GM19023 (cell line): ENCODE data around the gene GRB14.
"Not testable (repeated sequence)": the region's sequence is repeated elsewhere in the genome, so short reads cannot be mapped to it uniquely, and the experiment has no call there.

Experiments used
- ATAC-seq: cut with Tn5 transposase; IDR thresholded peaks from one replicate; pipeline ENCODE4 v1.9.1; 2021; ENCODE audit warnings: mild to moderate bottlenecking, moderate library complexity; ENCODE audit not compliant: unreplicated experiment

GRB14 gene

DNA sequence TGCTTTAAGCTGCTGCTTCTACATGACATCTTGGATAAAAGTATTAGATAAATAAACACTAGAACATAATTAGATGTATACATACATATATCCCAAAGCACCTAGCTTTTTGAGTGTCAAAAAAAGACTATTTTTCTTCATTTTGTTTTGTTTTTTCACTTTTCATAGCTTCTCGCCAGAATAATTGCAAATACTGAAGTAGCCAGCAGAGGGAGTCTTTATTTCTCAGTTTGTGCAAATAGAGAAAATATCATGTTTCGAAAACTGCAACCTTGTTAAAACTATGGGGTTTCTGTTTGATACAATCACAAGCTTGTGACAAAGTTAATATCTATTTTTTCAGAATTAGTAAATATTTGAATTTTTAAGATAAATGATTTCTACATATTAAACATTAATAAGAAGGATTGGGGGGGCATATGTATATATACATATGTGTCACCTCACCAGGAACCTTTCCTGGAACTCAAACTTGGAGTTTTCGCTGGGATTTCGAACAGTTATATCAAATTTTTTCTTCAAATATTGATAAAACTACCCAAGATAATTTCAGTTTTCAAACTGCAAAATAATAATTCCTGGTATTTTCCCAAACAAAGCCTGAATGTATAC is 61.0 kb downstream of the GRB14 start:
- no peak for ATAC-seq

DNA sequence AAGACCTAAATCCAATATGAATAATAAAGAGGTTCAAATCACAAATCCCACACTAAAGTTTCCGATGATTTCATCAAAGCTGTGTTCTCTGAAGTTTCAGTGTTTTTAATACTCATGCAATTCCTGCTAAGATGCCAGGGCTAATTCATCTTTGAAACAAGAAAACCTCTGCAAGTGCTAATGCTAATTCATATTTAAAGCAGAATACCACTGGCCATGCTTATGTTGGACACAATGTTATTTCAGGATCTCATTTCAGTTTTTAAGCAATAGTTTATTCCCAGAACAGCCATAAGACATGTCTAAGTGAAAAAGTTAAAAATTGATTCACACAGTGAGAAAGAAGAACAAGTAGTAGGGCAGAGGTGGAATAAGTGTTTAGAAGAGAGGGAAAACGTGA is 62.8 kb downstream of the GRB14 start:
- ATAC-seq, result no peak

DNA sequence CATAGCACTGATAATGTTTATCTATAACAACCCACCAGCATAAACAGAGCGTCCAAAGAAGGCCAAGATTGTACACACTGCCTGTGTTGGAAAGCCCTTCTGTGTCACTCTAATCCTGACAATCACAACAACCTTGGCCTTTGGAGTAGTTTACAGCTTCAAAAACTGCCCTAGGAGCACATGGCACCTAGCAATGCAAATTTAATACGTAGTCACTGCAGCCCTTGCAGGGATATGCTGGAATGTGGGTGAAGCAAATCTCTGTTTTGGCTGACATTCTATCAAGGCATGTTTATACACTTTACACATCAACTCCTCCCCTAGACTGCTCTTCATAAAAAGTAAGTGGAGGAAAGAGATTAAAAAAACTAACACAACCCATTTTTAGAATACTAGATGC is 66.8 kb downstream of the GRB14 start:
- no peak for ATAC-seq

DNA sequence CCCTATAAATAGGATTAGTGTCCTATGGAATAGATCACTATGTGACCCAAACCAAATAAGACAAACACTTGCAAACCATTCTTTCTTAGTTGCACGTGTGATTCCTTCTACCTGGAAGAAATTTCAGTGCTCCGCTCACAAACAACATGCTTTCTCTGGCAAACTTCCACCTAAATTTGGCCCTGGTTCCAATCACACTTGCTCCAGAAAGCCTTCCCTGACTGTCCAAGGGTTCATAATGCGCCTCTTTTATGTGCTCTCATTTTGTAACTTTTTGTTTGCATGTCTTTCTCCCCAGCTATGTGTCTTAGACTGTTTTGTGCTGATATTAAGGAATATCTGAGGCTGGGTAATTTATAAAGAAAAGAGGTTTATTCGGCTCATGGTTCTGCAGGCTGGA is 69.8 kb downstream of the GRB14 start:
- ATAC-seq, result no peak

DNA sequence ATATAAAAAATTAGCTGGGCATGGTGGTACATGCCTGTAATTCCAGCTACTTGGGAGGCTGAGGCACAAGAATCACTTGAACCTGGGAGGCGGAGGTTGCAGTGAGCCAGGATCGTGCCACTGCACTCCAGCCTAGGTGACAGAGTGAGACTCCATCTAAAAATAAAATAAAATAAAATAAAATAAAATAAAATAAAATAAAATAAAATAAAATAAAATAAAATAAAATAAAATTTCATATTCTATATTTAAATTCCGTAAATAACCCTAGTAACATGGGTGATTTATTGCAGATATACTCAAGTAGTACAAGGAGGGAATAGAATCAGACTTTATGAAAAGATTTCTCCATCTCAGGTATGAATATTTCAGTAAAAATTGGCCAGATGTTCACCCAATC is 71.6 kb downstream of the GRB14 start:
- ATAC-seq, result not testable (repeated sequence)

DNA sequence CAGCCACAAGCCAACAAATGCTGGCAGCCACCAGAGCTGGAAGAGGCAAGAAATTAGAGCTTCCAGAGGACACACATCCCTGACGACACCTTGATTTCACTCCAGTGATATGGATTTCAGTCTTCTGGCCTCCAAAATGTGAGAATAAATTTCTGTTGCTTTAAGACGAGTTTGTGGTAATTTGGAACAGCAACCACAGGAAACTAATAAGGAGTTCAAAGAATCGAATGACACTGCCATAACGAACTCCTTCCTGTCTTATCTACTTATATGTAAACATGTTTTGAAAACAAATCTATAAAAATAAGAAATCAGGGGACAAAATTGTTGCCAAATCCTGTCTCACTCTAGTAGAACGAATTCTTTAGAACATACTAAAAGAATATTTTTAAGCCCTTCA is 75.8 kb downstream of the GRB14 start:
- ATAC-seq, result no peak

DNA sequence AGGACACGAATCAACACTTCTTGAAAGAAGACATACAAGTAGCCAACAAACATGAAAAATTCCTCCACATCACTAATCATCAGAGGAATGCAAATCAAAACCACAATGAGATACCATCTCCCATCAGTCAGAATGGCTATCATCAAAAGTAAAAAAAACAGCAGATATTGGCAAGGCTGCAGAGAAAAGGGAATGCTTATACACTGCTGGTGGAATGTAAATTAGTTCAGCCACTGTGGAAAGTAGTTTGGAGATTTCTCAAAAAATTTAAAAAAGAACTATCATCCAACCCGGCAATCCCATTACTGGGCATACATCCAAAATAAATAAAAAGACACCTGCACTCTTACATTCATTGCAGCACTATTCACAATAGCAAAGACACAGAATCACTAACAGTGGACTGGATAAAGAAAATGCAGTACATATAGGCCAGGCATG is 78.7 kb downstream of the GRB14 start:
- no peak for ATAC-seq

DNA sequence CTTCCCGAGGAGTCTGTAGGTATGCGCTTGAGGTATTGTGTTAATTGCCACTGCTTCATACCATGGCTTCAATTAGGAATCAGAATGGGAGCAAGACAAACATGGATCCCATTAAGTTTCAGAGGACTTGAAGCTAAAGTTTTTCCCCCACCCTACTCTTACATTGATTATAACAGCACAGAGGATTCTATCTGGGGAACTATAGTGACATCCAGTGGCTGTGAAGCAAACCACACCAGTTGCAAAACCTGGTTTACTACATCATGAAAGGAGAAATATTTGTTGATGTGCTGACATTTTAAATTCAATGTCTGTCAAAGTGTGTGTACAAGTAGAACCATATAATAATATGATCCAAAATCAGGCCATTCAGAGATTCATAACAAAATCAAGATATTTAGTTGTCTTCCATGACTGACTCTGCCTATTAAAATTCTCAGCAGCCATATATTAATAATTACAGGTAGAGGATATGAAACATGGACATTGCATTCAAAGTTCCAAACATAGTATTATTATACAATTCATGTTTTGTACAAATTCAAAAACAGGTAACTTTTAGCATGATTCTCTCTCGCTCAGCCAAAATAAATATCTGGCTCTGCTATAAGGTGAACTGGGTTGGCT is 82.9 kb downstream of the GRB14 start:
- no peak for ATAC-seq

DNA sequence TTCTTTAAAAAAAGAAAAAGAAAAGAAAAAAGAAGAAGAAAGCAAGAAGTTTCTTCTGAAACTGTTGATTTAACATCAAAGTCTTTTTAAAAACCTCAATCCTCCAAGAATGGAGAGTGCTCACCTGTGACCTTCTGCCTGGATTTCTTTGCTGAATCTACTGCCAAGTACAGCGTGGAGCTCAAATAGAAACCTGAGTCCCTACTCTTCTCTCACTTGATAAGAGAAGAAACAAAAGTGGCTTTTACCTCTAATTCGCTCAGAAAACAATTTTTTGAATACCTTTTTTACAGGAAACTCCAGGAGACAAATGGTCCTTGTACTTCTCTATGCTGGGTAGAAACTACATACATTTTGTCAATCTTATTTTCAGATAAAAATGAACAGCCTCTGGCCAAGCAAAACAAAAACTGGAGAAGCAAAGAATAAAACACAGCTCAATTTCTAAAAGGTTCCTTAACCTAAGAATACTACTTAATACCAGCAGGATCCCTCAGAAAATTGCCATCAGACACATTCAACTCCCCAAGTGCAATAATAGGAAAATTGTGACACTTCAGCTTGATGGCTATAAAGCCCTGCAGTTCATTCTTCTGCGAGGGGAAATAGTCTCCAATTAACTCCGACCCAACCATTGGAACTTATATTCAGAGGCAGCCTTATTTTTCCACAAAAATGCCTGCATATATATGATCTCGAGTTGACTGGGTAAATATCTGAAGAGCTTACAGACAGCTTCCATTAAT is 85.8 kb downstream of the GRB14 start:
- ATAC-seq, result no peak

DNA sequence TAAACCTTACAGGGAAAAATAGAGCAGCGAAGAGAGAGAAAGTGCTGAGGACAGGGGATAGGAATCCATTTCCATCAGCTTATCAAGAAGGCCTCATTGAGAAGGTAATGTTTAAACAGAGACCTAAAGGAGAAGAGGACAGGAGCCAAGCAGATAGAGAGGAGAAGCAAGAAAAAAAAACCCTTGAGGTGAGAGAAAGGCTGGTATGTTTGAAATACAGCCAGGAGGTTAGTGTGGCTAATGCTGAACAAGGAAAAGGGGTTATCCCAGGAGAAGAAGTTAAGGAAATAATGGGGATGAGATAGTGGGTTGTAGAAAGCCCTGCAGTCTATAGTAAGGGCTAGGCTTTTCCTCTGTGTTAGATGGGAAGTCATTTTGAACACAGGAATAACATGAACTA is 90.8 kb downstream of the GRB14 start:
- ATAC-seq, result no peak

DNA sequence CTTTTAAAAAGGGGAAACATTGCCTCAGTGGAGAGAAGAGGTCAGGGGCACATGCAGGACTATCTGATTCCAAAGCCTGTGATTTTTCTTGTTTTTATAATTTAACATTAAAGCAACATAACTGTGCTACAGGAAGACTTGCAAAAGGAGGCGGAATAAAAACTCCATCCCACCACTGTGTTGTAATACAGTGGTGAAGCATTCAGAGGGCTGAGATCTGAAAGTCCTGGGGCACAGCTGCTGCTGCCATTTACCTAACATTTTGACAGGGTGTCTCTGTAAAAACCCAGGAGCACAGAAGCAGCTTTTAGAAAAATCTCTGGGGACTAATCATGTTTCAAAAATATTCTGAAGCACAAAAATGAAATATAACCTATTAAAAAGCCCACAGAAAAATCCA is 97.6 kb downstream of the GRB14 start:
- no peak for ATAC-seq

DNA sequence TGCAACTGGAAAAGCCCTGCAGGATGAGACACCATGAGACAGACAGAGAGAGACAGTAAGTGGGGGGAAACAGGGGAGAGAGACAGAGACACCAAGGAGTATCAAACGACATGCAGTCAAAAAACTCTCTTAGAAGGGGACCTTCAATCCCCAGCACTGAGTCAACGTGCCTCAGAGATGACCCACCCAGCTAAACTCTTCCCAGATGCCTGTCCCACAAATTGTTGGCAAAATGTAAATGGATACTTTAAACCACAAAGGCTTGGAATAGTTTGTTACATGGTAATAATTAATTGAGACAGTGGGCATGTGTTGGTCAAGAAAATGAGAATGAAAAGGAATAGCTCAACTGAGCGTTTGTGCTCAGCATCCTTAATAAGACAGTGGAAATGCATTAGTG is 98.3 kb downstream of the GRB14 start:
- no peak for ATAC-seq

DNA sequence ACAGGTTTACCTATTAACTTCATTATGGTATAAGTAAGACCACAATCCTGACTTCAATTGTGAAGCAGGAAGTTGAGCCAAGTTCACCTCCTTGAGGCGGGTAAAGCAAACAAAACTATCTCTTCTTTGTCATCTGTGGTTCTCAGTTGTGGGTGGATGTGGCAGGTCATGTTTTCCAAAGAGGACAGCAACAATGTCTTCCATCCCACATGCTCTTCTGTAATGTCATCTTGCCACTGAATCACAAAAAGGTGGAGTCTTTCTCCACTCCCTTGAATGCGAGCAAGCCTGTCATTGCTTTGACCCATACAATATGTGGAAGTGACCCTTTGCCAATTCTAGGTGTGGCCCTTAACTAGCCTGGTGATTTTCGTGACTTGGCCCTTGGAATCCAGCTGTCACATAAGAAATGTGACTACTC is 98.7 kb downstream of the GRB14 start:
- ATAC-seq, result no peak

DNA sequence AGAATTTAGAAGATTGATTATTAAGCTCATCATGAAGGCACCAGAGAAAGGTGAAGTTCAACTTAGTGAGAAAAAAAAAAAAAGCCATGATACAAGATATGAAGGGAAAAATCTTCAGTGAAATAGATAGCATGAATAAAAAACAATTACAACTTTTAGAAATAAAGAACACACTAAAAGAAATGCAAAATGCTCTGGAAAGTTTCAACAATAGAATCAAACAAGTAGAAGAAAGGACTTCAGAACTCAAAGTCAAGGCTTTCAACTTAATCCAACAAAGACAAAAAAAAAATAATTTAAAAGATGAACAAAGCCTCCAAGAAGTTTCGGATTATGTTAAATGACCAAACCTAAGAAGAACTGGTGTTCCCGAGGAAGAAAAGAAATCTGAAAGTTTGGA is 105.5 kb downstream of the GRB14 start:
- ATAC-seq, result no peak

DNA sequence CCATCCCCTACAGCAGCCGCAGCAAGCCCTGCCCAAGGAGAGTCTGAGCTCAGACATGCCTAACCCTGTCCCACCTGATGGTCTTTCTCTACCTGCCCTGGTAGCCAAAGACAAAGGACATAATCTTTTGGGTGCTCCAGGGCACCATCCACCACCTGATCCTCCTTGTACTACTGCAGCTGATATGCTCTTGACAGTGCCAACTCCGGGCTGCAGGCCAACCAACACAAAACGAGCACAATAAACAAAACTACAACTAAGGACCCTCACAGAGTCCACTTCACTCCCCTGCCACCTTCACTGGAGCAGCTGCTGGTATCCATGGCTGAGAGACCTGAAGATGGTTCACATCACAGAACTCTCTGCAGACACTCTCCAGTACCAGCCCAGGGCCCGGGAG is 106.3 kb downstream of the GRB14 start:
- no peak for ATAC-seq

DNA sequence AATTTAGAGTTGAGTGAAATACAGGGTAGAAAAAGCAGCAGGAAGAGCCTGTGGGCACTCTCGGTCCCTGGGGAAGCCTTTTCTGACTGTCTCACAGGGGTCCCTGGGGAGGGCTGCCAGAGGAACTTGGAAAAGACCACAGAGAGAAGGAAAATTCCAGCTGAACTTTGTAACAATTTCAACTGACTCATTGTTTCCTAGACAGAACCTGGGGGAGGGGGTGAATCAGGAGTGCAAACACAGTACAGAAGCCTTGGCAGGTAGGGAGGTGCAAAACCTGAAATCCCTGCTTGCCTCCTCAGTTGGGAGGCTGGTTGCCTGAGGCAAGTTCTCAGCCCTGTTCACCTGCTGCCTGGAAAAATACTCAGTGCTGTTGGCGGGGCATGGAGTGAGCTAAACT is 106.8 kb downstream of the GRB14 start:
- ATAC-seq, result no peak

DNA sequence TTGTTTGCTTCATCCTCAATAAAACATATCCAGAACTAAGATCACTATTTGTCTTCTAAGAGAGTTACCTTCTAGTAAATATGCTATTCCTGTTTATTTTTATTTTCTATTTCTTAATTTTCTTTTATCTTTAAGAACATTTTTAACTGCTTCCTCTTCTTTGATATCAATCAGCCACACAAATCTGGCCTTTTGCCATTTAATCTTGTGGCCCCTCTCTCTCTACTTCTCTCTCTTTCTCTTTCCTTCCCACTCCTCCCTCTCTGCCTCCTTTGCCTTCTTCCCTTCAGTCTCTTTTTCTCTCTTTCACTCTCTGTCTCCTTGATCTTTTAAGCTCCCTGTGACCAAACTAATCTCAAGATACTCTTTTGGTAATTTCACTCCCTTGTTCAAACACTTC is 108.4 kb downstream of the GRB14 start:
- ATAC-seq, result no peak

DNA sequence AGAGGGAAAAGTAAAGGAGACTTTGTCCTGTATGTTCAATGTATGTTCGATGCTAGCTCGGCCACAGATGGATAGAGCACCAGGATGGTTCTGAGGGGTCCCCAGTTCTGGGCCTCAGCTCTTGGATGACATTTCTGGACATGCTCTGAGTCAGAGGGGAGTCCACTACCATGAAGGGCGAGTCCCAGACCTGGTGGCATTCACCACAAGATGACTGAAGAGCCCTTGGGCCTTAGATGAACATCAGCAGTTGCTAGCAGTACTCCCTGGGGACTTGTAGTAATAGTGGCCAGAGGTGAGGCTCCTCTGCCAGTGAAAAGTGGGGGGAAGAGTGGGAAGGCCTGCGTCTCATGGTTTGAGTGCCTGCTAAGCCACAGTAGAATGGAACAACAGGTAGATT is 109.5 kb downstream of the GRB14 start:
- no peak for ATAC-seq

DNA sequence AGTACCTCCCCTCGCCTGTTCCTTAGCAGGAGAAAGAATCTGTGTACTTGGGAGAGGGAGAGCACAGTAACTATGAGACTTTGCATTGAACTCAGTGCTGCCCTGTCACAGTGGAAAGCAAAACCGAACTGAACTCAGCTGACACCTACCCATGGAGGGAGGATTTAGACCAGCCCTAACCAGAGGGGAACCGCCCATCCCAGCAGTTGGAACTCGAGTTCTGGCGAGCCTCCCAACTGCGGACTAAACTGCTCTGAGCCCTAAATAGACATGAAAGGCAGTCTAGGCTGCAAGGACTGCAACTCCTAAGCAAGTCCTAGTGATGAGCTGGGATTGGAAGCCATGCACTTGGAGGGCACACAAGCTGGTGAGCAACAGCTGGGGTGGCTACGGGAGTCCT is 110.4 kb downstream of the GRB14 start:
- no peak for ATAC-seq

DNA sequence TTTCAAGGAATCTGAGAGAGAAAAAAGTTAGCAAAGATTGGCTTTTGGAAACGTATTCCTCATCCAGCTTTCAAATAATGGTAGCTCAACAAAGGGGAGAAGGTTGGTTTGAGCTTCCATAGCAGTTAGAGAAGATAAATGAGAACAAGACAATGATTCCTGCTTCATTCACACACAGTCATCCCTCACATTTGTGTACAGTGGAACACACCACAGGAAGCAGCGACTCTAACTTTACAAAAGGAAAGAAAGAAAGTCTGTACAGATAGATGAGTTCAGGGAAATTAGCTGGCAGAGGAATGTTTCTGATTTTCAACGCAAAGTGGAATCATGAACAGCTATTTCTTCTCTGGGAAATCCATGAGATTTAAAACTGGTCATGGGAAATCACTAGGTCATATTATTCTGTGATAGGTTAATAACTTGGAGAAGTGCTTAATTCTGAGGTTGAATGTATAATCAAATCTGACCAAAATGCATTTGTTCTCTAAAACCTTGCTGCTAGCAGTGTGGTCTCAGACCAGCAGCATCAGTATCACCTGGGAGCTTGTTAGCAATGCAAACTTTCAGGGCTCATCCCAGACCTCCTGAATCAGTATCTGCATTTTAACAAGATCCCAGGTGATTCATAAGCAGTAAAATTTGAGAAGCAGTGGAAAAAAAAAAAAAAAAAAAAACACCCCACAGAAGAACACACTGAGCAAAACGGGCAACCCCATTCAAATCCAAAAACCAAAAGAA is 112.0 kb downstream of the GRB14 start:
- ATAC-seq, result no peak

DNA sequence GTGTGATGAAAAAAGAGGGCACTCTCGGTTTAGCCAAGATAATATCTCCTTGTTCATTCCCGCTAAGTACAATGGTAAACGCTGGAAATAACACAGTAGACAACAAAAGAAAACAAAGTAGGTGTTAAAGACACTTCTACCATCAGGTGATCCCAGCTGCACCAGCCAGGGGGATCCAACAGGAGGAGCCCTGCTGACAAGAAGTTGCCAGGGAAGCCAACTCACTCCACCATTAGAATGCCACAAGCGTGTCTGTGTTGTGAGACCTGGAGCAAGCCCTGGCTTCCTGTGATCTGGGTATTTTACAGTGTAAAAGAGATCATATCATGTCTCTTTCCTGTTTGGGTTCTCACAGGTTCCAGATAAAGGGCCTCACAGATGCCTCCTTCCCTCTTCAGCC is 117.0 kb downstream of the GRB14 start:
- no peak for ATAC-seq

DNA sequence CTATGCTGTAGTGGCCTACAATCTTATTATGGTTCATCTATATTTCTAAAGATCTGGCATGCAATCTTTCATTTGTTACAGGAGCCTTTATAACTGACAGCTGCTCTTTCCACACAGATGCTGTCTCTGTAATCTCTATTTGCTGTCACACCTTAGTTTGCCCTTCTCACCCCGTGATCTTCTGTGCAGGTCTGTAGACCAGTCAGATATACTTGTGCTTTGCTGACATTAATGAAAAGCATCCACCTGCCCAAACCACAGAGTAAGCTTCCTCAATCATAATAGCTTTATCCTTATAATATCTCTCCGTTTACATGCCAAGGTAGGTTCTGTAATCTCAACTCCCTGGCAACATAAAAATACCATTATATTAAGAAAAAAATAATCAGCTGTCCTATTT is 122.4 kb downstream of the GRB14 start:
- ATAC-seq, result no peak
